HEK293 (cell line): ENCODE data around the gene CAMKMT.
"Not testable (repeated sequence)": the region's sequence is repeated elsewhere in the genome, so short reads cannot be mapped to it uniquely, and the experiment has no call there.

Experiments used
- BCL11A ChIP-seq: fragments of 450-650 bp; formaldehyde crosslinking; IDR thresholded peaks from 2 replicates; pipeline ENCODE4 v1.5.1; 2016; ENCODE audit warnings: low read depth, missing biosample characterization, missing genetic modification characterization
- GFI1B ChIP-seq: fragments of 450-650 bp; formaldehyde crosslinking; IDR thresholded peaks from 2 replicates; pipeline ENCODE4 v1.5.1; 2016; ENCODE audit warnings: missing biosample characterization, missing genetic modification characterization
- HOXA7 ChIP-seq: sonication (generic); formaldehyde crosslinking; IDR thresholded peaks from 2 replicates; pipeline ENCODE4 v1.8.1; 2022; ENCODE audit warnings: missing genetic modification reagents, borderline replicate concordance
- ZBTB21 ChIP-seq: fragments of 450-650 bp; formaldehyde crosslinking; IDR thresholded peaks from 2 replicates; pipeline ENCODE4 v1.5.1; 2017; ENCODE audit warnings: missing biosample characterization, missing genetic modification characterization
- ZBTB49 ChIP-seq: fragments of 450-650 bp; formaldehyde crosslinking; IDR thresholded peaks from 2 replicates; pipeline ENCODE4 v1.5.1; 2016; ENCODE audit warnings: missing biosample characterization, missing genetic modification characterization, low read depth
- ZBTB7A ChIP-seq: fragments of 450-650 bp; formaldehyde crosslinking; IDR thresholded peaks from 2 replicates; pipeline ENCODE4 v1.5.1; 2016; ENCODE audit warnings: low read depth, missing biosample characterization, missing genetic modification characterization
- ZNF24 ChIP-seq: fragments of 450-650 bp; formaldehyde crosslinking; IDR thresholded peaks from 2 replicates; pipeline ENCODE4 v1.5.1; 2016; ENCODE audit warnings: missing biosample characterization, missing genetic modification characterization
- ZNF311 ChIP-seq: fragments of 450-650 bp; formaldehyde crosslinking; IDR thresholded peaks from 2 replicates; pipeline ENCODE4 v1.5.1; 2017; ENCODE audit warnings: missing biosample characterization, missing genetic modification characterization, borderline replicate concordance
- ZNF660 ChIP-seq: fragments of 450-650 bp; IDR thresholded peaks from 2 replicates; pipeline ENCODE4 v1.5.1; 2018; ENCODE audit warnings: missing biosample characterization, mild to moderate bottlenecking, missing genetic modification characterization

DNA sequence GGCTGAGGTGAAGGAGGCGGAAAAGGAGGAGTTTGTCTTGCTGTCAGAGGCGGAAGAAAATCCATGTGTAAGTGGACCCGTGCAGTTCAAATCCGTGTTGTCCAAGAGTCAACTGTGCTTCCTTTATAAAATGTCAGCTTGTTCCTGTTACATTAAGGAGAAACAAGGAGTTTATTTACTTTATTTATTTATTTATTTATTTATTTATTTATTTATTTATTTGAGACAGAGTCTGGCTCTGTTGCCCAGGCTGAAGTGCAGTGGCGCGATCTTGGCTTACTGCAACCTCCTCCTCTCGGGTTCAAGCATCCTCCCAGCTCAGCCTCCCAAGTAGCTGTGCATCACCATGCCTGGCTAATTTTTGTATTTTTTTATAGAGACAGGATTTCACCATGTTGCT lies 143.9 kb downstream of the CAMKMT start:
- TF ChIP-seq ZBTB21 (tag by site-specific recombination); HOXA7; ZNF660 (tag by site-specific recombination); ZBTB7A (tag by site-specific recombination); ZBTB49 (tag by site-specific recombination); GFI1B (tag by site-specific recombination); BCL11A; ZNF24; ZNF311: not testable (repeated sequence)
